Endothelial cell of umbilical vein (primary cell): ENCODE results near the gene CALN1. TPM values are rescaled to one million over a fixed set of nuclear protein-coding genes. Genes with fewer than 3 reads are reported as not detected.

Experiments used
- BruUV-seq: library from RNA; stranded (reverse); fragments of 400-500 nt; replicated peaks from 2 replicates; lab custom pipeline; 2021; lab: Mats Ljungman, UMichigan
- CTCF ChIA-PET: fragments of 300-600, 350-600 bp; sonication (Branson Sonifier 250); formaldehyde crosslinking; loops from one replicate; lab custom pipeline; 2021; ENCODE audit warnings: antibody characterized with exemption, inconsistent platforms; lab: Charles Lee
- POLR2A ChIA-PET: fragments of 300-600, 350-600 bp; sonication (Branson Sonifier 250); formaldehyde crosslinking; loops from one replicate; lab custom pipeline; 2021; ENCODE audit warnings: antibody characterized with exemption, inconsistent platforms; lab: Charles Lee
- DNase-seq: peaks from one replicate; pipeline ENCODE4 v3.0.0-alpha.2; 2011; ENCODE audit warnings: low read depth, low spot score
- FAIRE-seq: peaks from 2 replicates; lab custom pipeline; 2011; peaks lifted over from hg19 to GRCh38; lab: Jason Lieb, UNC
- H2AFZ ChIP-seq: 2 replicates; pipeline ENCODE4 v1.6.0; 2012; ENCODE audit warnings: low read depth, low read length, control low read depth, inconsistent platforms
- H3K27ac ChIP-seq: 2 replicates; pipeline ENCODE4 v1.5.1; 2011; ENCODE audit warnings: low read depth, mild to moderate bottlenecking, control low read depth, low read length, moderate library complexity; ENCODE audit not compliant: insufficient read depth
- H3K27me3 ChIP-seq, 2 experiments: 2 replicates each; pipeline versions ENCODE4 v1.6.0 to v1.6.1; 2011; ENCODE audit warnings: low read length in 2 of 2, mixed read lengths in 1 of 2; ENCODE audit not compliant: control insufficient read depth in 2 of 2, insufficient read depth in 2 of 2
- H3K36me3 ChIP-seq, 2 experiments: 2 replicates in 1 of 2; 3 replicates in 1 of 2; pipeline ENCODE4 v1.5.1; 2011; ENCODE audit warnings: low read length in 2 of 2, mild to moderate bottlenecking in 1 of 2, moderate library complexity in 1 of 2; ENCODE audit not compliant: control insufficient read depth in 2 of 2, insufficient read depth in 2 of 2; ENCODE audit errors: extremely low read depth in 1 of 2
- H3K4me1 ChIP-seq: 3 replicates; pipeline ENCODE4 v1.5.1; 2011; ENCODE audit warnings: mild to moderate bottlenecking, low read length; ENCODE audit not compliant: control insufficient read depth, insufficient read depth; ENCODE audit errors: extremely low read depth
- H3K4me2 ChIP-seq: 2 replicates; pipeline ENCODE4 v1.6.1; 2011; ENCODE audit warnings: low read length, control low read depth, mixed read lengths; ENCODE audit not compliant: insufficient read depth
- H3K4me3 ChIP-seq, 3 experiments: fragments of 200-600 bp in 1 of 3; sonication (generic), shearing (Covaris generic) in 1 of 3; replicated peaks in 1 of 3; 2 replicates each; pipeline ENCODE4 v1.5.1; 2011 to 2016; ENCODE audit warnings: control low read depth in 3 of 3, low read length in 3 of 3, mild to moderate bottlenecking in 2 of 3, inconsistent platforms in 1 of 3, low read depth in 1 of 3, moderate library complexity in 1 of 3; ENCODE audit not compliant: insufficient read depth in 1 of 3
- H3K79me2 ChIP-seq: 2 replicates; pipeline ENCODE4 v1.6.0; 2012; ENCODE audit warnings: low read length, inconsistent platforms; ENCODE audit not compliant: control insufficient read depth, insufficient read depth
- H3K9ac ChIP-seq: replicated peaks from 2 replicates; pipeline ENCODE3; 2011; ENCODE audit warnings: low read length, control low read depth; ENCODE audit not compliant: insufficient read depth; ENCODE audit errors: extremely low read depth
- H3K9me1 ChIP-seq: replicated peaks from 3 replicates; pipeline ENCODE4 v1.6.0; 2011; ENCODE audit warnings: mild to moderate bottlenecking, low read length; ENCODE audit not compliant: control insufficient read depth, insufficient read depth; ENCODE audit errors: extremely low read depth
- H3K9me3 ChIP-seq: replicated peaks from 2 replicates; pipeline ENCODE4 v1.5.1; 2012; ENCODE audit warnings: low read length, inconsistent platforms; ENCODE audit not compliant: control insufficient read depth, insufficient read depth
- H4K20me1 ChIP-seq: replicated peaks from 2 replicates; pipeline ENCODE3; 2011; ENCODE audit warnings: mild to moderate bottlenecking, low read length; ENCODE audit not compliant: control insufficient read depth, insufficient read depth; ENCODE audit errors: extremely low read depth
- CTCF ChIP-seq, 2 donors: IDR thresholded peaks; 1 replicate in 1 of 2; 2 replicates in 1 of 2; pipeline ENCODE4 v1.5.1; 2011; ENCODE audit warnings: low read length in 2 of 2, mild to moderate bottlenecking in 2 of 2, moderate library complexity in 2 of 2, control low read depth in 1 of 2, inconsistent platforms in 1 of 2, low read depth in 1 of 2; ENCODE audit not compliant: insufficient read depth in 1 of 2; ENCODE audit errors: extremely low read depth in 1 of 2
- EZH2 ChIP-seq: IDR thresholded peaks from 2 replicates; pipeline ENCODE4 v1.6.1; 2012; ENCODE audit warnings: borderline replicate concordance, low read depth, mild to moderate bottlenecking, moderate library complexity, low read length, inconsistent platforms; ENCODE audit not compliant: severe bottlenecking
- FOS ChIP-seq: IDR thresholded peaks from 2 replicates; pipeline ENCODE4 v1.6.1; 2011; ENCODE audit warnings: mild to moderate bottlenecking, low read length, moderate library complexity, borderline replicate concordance; ENCODE audit not compliant: insufficient read depth
- GATA2 ChIP-seq: IDR thresholded peaks from 2 replicates; pipeline ENCODE4 v1.7.0; 2011; ENCODE audit warnings: low read depth, mild to moderate bottlenecking, moderate library complexity, mixed read lengths, low read length; ENCODE audit not compliant: insufficient read length, insufficient read depth
- JUN ChIP-seq: IDR thresholded peaks from 2 replicates; pipeline ENCODE4 v1.6.1; 2011; ENCODE audit warnings: borderline replicate concordance, low read depth; ENCODE audit not compliant: insufficient read length, insufficient read depth
- MAX ChIP-seq: IDR thresholded peaks from 2 replicates; pipeline ENCODE4 v1.6.1; 2011; ENCODE audit not compliant: insufficient read depth, insufficient read length
- MYC ChIP-seq: IDR thresholded peaks from one replicate; pipeline ENCODE4 v1.6.1; 2011; ENCODE audit warnings: mild to moderate bottlenecking, low read depth, low read length
- POLR2A ChIP-seq: IDR thresholded peaks from 2 replicates; pipeline ENCODE4 v1.6.1; 2012; ENCODE audit warnings: low read depth, mild to moderate bottlenecking, control low read depth, low read length
- POLR2AphosphoS5 ChIP-seq: IDR thresholded peaks from 2 replicates; pipeline ENCODE4 v1.6.1; 2012; ENCODE audit warnings: low read depth, mild to moderate bottlenecking, control low read depth, low read length, moderate library complexity; ENCODE audit not compliant: insufficient read depth
- dilution Hi-C: fragments of 300-500 bp; cut with MboI; formaldehyde crosslinking; loops from one replicate; pipeline ENCODE4 v1.15.0; 2019; ENCODE audit warnings: low sequenced_read_pairs; ENCODE audit not compliant: extremely low pct_ligation_motif_present
- intact Hi-C: fragments of 100-400 bp; cut with micrococcal nuclease; formaldehyde crosslinking; loops from one replicate; pipeline ENCODE4 v1.10.0; 2022
- polyA plus RNA-seq, 4 experiments: library from polyadenylated mRNA; depleted of rRNA in 3 of 4; stranded (reverse) in 3 of 4; unstranded in 1 of 4; fragments of >200 nt; gene quantifications; 2 replicates each; pipeline versions ENCODE4 v1.2.1 to v1.2.3, GENCODE V29; 2011 to 2012; ENCODE audit warnings: missing spikeins in 1 of 4
- total RNA-seq: library from RNA; stranded (reverse); gene quantifications from 2 replicates; pipeline ENCODE4 v1.2.3, GENCODE V29; 2021

The CALN1 gene
- total and polyA plus RNA-seq, 2 donors (not counting 3 experiments of a cell fraction or from before 2014, with no cell fraction given): not detected

- no peak for TF ChIP-seq FOS
- no peak for TF ChIP-seq MYC
- TF ChIP-seq MAX: no peak
- TF ChIP-seq EZH2: no peak
- TF ChIP-seq POLR2AphosphoS5: no peak
- no peak for TF ChIP-seq JUN
- no peak for TF ChIP-seq POLR2A
- TF ChIP-seq GATA2: no peak
- TF ChIP-seq CTCF (IDR thresholded peaks at IDR 0.05; ENCODE audit: extremely low read depth in 1 of 2, insufficient read depth in 1 of 2, low read depth in 1 of 2, low read length in 2 of 2): no peak
- peaks cover 2% of the 10 kb centered on the region for H3K9me3 ChIP-seq
- no peak for DNase-seq
- no peak for FAIRE-seq
- ChIA-PET CTCF (no interaction called here), POLR2A (no interaction called here)
- BruUV-seq: no TSS peak
- H3K9ac ChIP-seq: no peak overlapping the region
- no peaks in the 10 kb centered on the region for H3K9me1 ChIP-seq
- H4K20me1 ChIP-seq: no peaks in the 10 kb centered on the region
- no peaks in the 10 kb centered on the region for H3K36me3 ChIP-seq
- no peak overlapping the region for H3K27ac ChIP-seq
- H3K27me3 ChIP-seq: no peaks in the 10 kb centered on the region
- intact Hi-C loops (no loop called here), dilution Hi-C loops (no loop called here)
- no peak overlapping the region for H2AFZ ChIP-seq
- H3K4me2 ChIP-seq: no peak overlapping the region
- no peaks in the 10 kb centered on the region for H3K4me1 ChIP-seq
- H3K4me3 ChIP-seq: no peak overlapping the region
- H3K79me2 ChIP-seq: no peaks in the 10 kb centered on the region
Observed at GRCh38 chr7:72316148-72316547, 96.0 kb downstream of the CALN1 start.
